Sciatic nerve (tissue), 1 donor: Measurements from ENCODE around the gene CEBPZ. TPM values are rescaled to one million over a fixed set of nuclear protein-coding genes. Genes with fewer than 3 reads are reported as not detected.

Experiments
- total RNA-seq: library from RNA; stranded (reverse); fragmentation: NEBNext Ultra II Directional; extraction: Animal tissue kit (Norgen Biotek cat#: 25700); gene quantifications from one replicate; pipeline ENCODE4 v1.2.1, GENCODE V29; 2021
- donor health status: DM: no; HTN: no; CAD: no.

The CEBPZ gene
- total RNA-seq, 1 donor from 2014 or later = 57.6 TPM

Other genes starting within 250 kb of the CEBPZ start
- 25.7 TPM for gene HEATR5B, start 147.2 kb downstream of the CEBPZ start, total RNA-seq
- 8.9 TPM for gene GPATCH11, start 147.1 kb downstream of the CEBPZ start, total RNA-seq
- 56.0 TPM for gene EIF2AK2, start 74.6 kb downstream of the CEBPZ start, total RNA-seq
- not detected for gene SULT6B1, start 42.9 kb downstream of the CEBPZ start, total RNA-seq
- gene CEBPZOS, start 35.1 kb downstream of the CEBPZ start, total RNA-seq = 43.5 TPM
- 21.1 TPM for gene NDUFAF7, start 62 bp upstream of the CEBPZ start, total RNA-seq
- gene PRKD3, start 93.2 kb upstream of the CEBPZ start, total RNA-seq = 57.2 TPM
- gene QPCT, start 113.0 kb upstream of the CEBPZ start, total RNA-seq = 4.8 TPM